GM12875 (cell line): ENCODE data around the gene MEIOB.
"Not testable (repeated sequence)": the region's sequence is repeated elsewhere in the genome, so short reads cannot be mapped to it uniquely, and the experiment has no call there.

ENCODE experiments used
- H3K4me3 ChIP-seq: one replicate; pipeline ENCODE4 v1.5.1; 2011; ENCODE audit warnings: low read depth, low read length, control low read depth
- CTCF ChIP-seq: IDR thresholded peaks from 2 replicates; pipeline ENCODE4 v1.5.1; 2011; ENCODE audit warnings: low read depth, mild to moderate bottlenecking, control low read depth, inconsistent platforms, low read length, moderate library complexity, borderline replicate concordance; ENCODE audit not compliant: insufficient read depth

Gene MEIOB

GRCh38 chr16:1808691-1809090 lies 63.3 kb downstream of the MEIOB start:
- no peak for TF ChIP-seq CTCF
- no peak overlapping the region for H3K4me3 ChIP-seq

- no peak for TF ChIP-seq CTCF
- H3K4me3 ChIP-seq, result no peak overlapping the region
Observed at GRCh38 chr16:1807626-1808025, 64.3 kb downstream of the MEIOB start.

- no peak overlapping the region for H3K4me3 ChIP-seq
- TF ChIP-seq CTCF, result no peak
Observed at GRCh38 chr16:1800701-1801100, 71.3 kb downstream of the MEIOB start.

- H3K4me3 ChIP-seq, result not testable (repeated sequence)
Observed at GRCh38 chr16:1799263-1799662, 72.7 kb downstream of the MEIOB start.

GRCh38 chr16:1794908-1795666 lies 76.9 kb downstream of the MEIOB start:
- no peak for TF ChIP-seq CTCF
- no peak overlapping the region for H3K4me3 ChIP-seq

GRCh38 chr16:1794221-1794871 lies 77.6 kb downstream of the MEIOB start:
- H3K4me3 ChIP-seq, result no peak overlapping the region

More at GRCh38 chr16:1794221-1794871, 77.6 kb downstream of the MEIOB start:
- no peak for TF ChIP-seq CTCF
